ENCODE results near the gene PCARE.

Gene PCARE

DNA sequence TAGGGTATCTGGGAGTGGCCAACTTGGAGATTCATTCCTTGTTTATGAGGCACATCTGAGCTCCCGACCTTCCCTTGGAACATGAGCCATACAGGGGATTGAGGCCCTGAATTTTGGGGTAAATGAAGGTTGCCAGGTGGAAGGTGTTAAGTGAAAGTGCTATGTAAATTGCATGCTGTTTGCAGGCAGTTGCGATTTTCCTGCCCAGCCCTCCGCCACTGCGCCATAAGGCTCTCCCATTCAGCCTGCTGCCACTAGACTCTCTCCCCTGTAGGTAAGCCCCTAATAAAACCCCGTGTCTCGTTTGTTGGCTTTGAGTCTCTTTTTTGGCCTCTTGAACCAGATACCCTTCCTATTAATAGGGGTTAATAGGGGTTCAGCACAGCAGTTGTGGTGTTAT, 33.8 kb downstream of the PCARE start:
- no peak for DNase-seq (ENCODE audit: extremely low read depth, insufficient read length)

DNA sequence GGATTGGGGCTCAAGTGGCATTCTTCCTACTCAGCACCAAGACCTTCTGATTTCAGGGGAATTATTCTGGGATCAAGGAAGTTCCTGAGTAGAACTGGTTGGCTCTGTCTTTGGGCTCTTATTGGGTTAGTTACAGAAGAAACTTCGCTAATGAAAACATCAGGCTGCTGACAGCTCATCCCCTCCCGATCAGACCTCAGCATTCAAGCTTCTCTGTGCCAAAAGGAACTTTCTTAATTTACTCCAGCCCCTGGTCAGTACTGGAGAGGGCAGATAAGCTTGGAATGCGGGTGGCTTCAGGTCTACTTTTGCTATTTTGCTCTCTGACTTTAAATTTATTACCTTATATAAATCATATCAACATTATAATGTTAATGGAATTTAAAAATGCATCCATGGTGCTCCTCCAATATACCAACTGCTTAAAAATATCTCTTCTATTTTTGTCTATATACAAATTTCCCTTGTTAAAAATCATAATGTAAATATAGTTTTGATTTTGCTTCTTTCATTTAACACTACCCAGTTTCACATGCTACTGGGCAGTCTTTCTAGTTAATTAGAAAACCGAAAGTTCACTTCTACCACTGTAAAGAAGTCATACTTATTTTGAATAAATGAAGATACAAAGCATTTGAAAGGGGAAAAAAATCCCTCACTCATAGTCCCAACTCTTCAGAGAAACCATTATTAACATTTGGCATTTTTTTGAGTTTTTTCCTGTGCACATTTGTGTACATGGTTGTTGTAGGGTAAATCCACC, 34.4 kb downstream of the PCARE start:
- DNase-seq (ENCODE audit: extremely low read depth, insufficient read length), result no peak
- Histone ChIP-seq H3K36me3 (ENCODE audit: control insufficient read depth, insufficient read depth, low read length) (no peaks in the 10 kb centered on the region), H3K27me3 (replicated peaks; ENCODE audit: control insufficient read depth, insufficient read depth, low read length) (no peaks in the 10 kb centered on the region), H3K4me3 (replicated peaks; ENCODE audit: low read depth, low read length) (no peak overlapping the region)
- TF ChIP-seq, protein P1, sequence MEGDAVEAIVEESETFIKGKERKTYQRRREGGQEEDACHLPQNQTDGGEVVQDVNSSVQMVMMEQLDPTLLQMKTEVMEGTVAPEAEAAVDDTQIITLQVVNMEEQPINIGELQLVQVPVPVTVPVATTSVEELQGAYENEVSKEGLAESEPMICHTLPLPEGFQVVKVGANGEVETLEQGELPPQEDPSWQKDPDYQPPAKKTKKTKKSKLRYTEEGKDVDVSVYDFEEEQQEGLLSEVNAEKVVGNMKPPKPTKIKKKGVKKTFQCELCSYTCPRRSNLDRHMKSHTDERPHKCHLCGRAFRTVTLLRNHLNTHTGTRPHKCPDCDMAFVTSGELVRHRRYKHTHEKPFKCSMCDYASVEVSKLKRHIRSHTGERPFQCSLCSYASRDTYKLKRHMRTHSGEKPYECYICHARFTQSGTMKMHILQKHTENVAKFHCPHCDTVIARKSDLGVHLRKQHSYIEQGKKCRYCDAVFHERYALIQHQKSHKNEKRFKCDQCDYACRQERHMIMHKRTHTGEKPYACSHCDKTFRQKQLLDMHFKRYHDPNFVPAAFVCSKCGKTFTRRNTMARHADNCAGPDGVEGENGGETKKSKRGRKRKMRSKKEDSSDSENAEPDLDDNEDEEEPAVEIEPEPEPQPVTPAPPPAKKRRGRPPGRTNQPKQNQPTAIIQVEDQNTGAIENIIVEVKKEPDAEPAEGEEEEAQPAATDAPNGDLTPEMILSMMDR (IDR thresholded peaks at IDR 0.05; ENCODE audit: insufficient read depth, low read length, poor library complexity, severe bottlenecking), result no peak

More for the DNA sequence above, 33.8 kb downstream of the PCARE start:
- TF ChIP-seq, protein P1 (IDR thresholded peaks at IDR 0.05; ENCODE audit: insufficient read depth, low read length, poor library complexity, severe bottlenecking), result no peak
- Histone ChIP-seq H3K27me3 (replicated peaks; ENCODE audit: control insufficient read depth, insufficient read depth, low read length) (no peaks in the 10 kb centered on the region), H3K36me3 (ENCODE audit: control insufficient read depth, insufficient read depth, low read length) (no peaks in the 10 kb centered on the region), H3K4me3 (replicated peaks; ENCODE audit: low read depth, low read length) (no peak overlapping the region)

DNA sequence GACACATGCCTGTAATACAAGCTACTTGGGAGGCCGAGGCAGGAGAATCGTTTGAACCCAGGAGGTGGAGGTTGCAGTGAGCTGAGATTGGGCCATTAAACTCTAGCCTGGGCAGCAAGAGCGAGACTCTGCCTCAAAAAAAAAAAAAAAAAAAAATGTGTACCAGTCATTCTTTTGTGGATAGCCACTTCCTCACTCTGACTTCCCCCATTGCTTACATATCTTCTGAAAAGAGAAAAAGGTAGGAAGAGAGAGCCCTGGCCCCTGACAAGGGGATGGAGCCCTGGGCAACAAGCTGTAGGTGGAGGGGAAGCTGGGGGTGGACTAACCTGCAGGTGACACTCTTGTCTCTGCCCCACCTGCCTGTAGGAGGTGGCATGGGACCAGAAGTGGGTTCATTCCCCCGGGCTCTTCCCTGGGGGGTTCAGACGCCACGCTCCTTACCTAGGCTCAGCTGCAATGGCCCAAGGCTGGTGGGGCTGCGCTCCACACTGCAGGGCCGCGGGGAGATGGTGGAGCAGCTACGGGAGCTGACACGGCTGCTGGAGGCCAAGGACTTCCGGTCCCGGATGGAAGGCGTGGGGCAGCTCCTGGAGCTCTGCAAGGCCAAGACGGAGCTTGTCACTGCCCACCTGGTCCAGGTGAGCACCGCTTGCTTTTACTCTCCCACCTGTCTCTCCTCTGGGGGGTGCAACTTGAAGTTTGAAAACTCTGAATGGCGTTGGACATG, 39.1 kb downstream of the PCARE start:
- DNase-seq (ENCODE audit: extremely low read depth, insufficient read length), result no peak
- TF ChIP-seq, protein P1 (IDR thresholded peaks at IDR 0.05; ENCODE audit: insufficient read depth, low read length, poor library complexity, severe bottlenecking), result peak; percentile 7
- Histone ChIP-seq H3K27me3 (replicated peaks; ENCODE audit: control insufficient read depth, insufficient read depth, low read length) (no peaks in the 10 kb centered on the region), H3K36me3 (ENCODE audit: control insufficient read depth, insufficient read depth, low read length) (no peaks in the 10 kb centered on the region), H3K4me3 (replicated peaks; ENCODE audit: low read depth, low read length) (no peak overlapping the region)

DNA sequence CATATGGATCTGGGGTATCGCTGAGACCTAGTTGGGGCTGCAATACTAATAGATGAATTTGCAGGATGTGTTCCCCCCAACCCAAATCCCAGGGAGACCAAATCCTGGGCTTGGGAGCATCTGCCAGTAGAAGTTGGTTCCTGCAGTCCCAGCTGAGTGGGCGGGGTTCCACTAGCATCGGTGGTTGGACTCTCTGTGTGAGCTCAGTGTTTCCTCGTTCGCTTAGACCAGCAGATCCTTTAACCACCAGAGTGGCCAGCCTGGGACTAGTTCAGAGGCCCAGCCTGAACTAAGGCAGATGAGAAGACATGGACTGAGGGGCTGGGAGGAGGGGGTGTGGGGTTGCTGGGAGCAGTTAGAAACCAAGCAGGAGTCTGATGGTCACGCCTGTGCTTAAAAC, 40.7 kb downstream of the PCARE start:
- Histone ChIP-seq H3K4me3 (replicated peaks; ENCODE audit: low read depth, low read length) (no peak overlapping the region), H3K27me3 (replicated peaks; ENCODE audit: control insufficient read depth, insufficient read depth, low read length) (no peaks in the 10 kb centered on the region), H3K36me3 (ENCODE audit: control insufficient read depth, insufficient read depth, low read length) (no peaks in the 10 kb centered on the region)
- DNase-seq (ENCODE audit: extremely low read depth, insufficient read length), result no peak
- TF ChIP-seq, protein P1 (IDR thresholded peaks at IDR 0.05; ENCODE audit: insufficient read depth, low read length, poor library complexity, severe bottlenecking), result no peak

DNA sequence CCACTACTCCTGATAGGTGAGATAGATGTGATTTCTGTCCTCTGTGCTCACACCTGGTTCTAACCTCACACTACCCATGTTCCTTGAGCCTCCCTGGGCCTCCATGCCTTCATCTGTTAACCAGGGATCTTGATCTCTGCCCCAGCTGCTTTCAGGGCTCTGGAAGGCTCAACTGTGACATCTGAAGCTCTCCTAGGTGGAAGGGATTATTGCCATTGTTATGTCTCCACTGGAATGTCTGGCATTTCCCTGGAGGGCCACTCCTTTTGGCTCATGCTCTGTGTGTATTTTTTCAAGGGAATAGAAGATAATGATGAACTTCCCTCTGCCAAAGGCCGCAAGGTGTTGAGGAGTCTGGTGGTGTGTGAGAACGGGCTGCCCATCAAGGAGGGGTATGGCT, 41.2 kb downstream of the PCARE start:
- Histone ChIP-seq H3K36me3 (ENCODE audit: control insufficient read depth, insufficient read depth, low read length) (no peaks in the 10 kb centered on the region), H3K4me3 (replicated peaks; ENCODE audit: low read depth, low read length) (no peak overlapping the region), H3K27me3 (replicated peaks; ENCODE audit: control insufficient read depth, insufficient read depth, low read length) (no peaks in the 10 kb centered on the region)
- TF ChIP-seq, protein P1 (IDR thresholded peaks at IDR 0.05; ENCODE audit: insufficient read depth, low read length, poor library complexity, severe bottlenecking), result no peak
- DNase-seq (ENCODE audit: extremely low read depth, insufficient read length), result no peak
